SK-N-SH (cell line): ENCODE data around the gene DGUOK. TPM values are rescaled to one million over a fixed set of nuclear protein-coding genes. Genes with fewer than 3 reads are reported as not detected.

Source experiments
- CTCF ChIA-PET: fragments of 300-600, 350-600 bp; formaldehyde crosslinking; extraction: SDS; loops from one replicate; lab custom pipeline; 2021; lab: Yijun Ruan, JAX
- POLR2A ChIA-PET: fragments of 350-600 bp; sonication (Branson Sonifier 250); formaldehyde crosslinking; extraction: SDS; loops from one replicate; lab custom pipeline; 2020; ENCODE audit warnings: antibody characterized with exemption, inconsistent platforms; lab: Yijun Ruan, JAX
- DNase-seq: peaks from one replicate; pipeline ENCODE4 v3.0.0; 2012
- H2AFZ ChIP-seq: fragments of 200-600 bp; sonication (generic); 2 replicates; pipeline ENCODE4 v1.8.1; 2016; ENCODE audit warnings: antibody characterized with exemption, mild to moderate bottlenecking, low read depth
- H3F3A ChIP-seq: fragments of 200-600 bp; sonication (generic); replicated peaks from 2 replicates; pipeline ENCODE3; 2016; ENCODE audit warnings: antibody characterized with exemption, mild to moderate bottlenecking; ENCODE audit not compliant: insufficient read depth
- H3K27ac ChIP-seq, 2 experiments: fragments of 200-500 bp in 1 of 2; fragments of 200-600 bp in 1 of 2; sonication (Bioruptor generic) in 1 of 2; sonication (generic), shearing (Covaris generic) in 1 of 2; 2 replicates each; pipeline versions ENCODE4 v1.5.1 to v1.6.1; 2014 to 2016; ENCODE audit warnings: low read depth in 2 of 2, inconsistent platforms in 1 of 2, low read length in 1 of 2, mild to moderate bottlenecking in 1 of 2, mixed read lengths in 1 of 2
- H3K27me3 ChIP-seq: fragments of 200-600 bp; sonication (generic), shearing (Covaris generic); 2 replicates; pipeline ENCODE4 v1.6.1; 2016; ENCODE audit warnings: mixed run types; ENCODE audit not compliant: insufficient read depth
- H3K36me3 ChIP-seq, 2 experiments: fragments of 200-500 bp in 1 of 2; fragments of 200-600 bp in 1 of 2; sonication (Bioruptor generic) in 1 of 2; sonication (generic) in 1 of 2; replicated peaks in 1 of 2; 2 replicates each; pipeline versions ENCODE3 to v1.5.1; 2014 to 2016; ENCODE audit warnings: low read length in 1 of 2, mild to moderate bottlenecking in 1 of 2; ENCODE audit not compliant: insufficient read depth in 2 of 2, control insufficient read depth in 1 of 2
- H3K4me1 ChIP-seq, 2 experiments: fragments of 200-500 bp in 1 of 2; fragments of 200-600 bp in 1 of 2; sonication (Bioruptor generic) in 1 of 2; sonication (generic), shearing (Covaris generic) in 1 of 2; 2 replicates each; pipeline versions ENCODE4 v1.5.1 to v1.6.1; 2014 to 2016; ENCODE audit warnings: low read depth in 1 of 2, low read length in 1 of 2, mixed run types in 1 of 2; ENCODE audit not compliant: insufficient read depth in 2 of 2, control insufficient read depth in 1 of 2
- H3K4me2 ChIP-seq: fragments of 200-600 bp; sonication (generic), shearing (Covaris generic); 2 replicates; pipeline ENCODE4 v1.6.1; 2017; ENCODE audit warnings: mixed run types
- H3K4me3 ChIP-seq, 2 experiments: fragments of 200-500 bp in 1 of 2; fragments of 200-600 bp in 1 of 2; sonication (Bioruptor generic) in 1 of 2; sonication (generic), shearing (Covaris generic) in 1 of 2; 2 replicates each; pipeline versions ENCODE4 v1.5.1 to v1.8.1; 2014 to 2016; ENCODE audit warnings: low read depth in 2 of 2, inconsistent platforms in 1 of 2, low read length in 1 of 2, mild to moderate bottlenecking in 1 of 2, mixed read lengths in 1 of 2, moderate library complexity in 1 of 2
- H3K79me2 ChIP-seq: fragments of 200-600 bp; sonication (generic); 2 replicates; pipeline ENCODE4 v1.8.1; 2017; ENCODE audit warnings: mild to moderate bottlenecking; ENCODE audit not compliant: insufficient read depth
- H3K9ac ChIP-seq: fragments of 200-600 bp; sonication (generic); 2 replicates; pipeline ENCODE4 v1.6.1; 2017; ENCODE audit warnings: mixed run types
- H3K9me2 ChIP-seq: fragments of 200-600 bp; sonication (generic); 2 replicates; pipeline ENCODE4 v1.6.1; 2017; ENCODE audit warnings: mixed run types
- H3K9me3 ChIP-seq: fragments of 200-600 bp; sonication (generic); 2 replicates; pipeline ENCODE4 v1.6.1; 2017; ENCODE audit warnings: mixed run types, mild to moderate bottlenecking, moderate library complexity
- H4K20me1 ChIP-seq: fragments of 200-600 bp; sonication (generic); 2 replicates; pipeline ENCODE4 v1.6.1; 2017; ENCODE audit warnings: mild to moderate bottlenecking, mixed run types; ENCODE audit not compliant: insufficient read depth
- EP300 ChIP-seq, 2 experiments: IDR thresholded peaks; 2 replicates each; pipeline versions ENCODE4 v1.4.0 to v1.6.1; 2012; ENCODE audit warnings: borderline replicate concordance in 1 of 2, low read depth in 1 of 2, low read length in 1 of 2
- EZH2phosphoT487 ChIP-seq: fragments of 200-600 bp; sonication (generic); IDR thresholded peaks from 2 replicates; pipeline ENCODE4 v1.6.1; 2017; ENCODE audit warnings: low read depth, mixed run types, mild to moderate bottlenecking, antibody characterized with exemption, moderate library complexity, borderline replicate concordance
- FOSL2 ChIP-seq: IDR thresholded peaks from 2 replicates; pipeline ENCODE4 v1.4.0; 2012; ENCODE audit warnings: low read depth, mild to moderate bottlenecking, moderate library complexity, borderline replicate concordance
- FOXM1 ChIP-seq: IDR thresholded peaks from 2 replicates; pipeline ENCODE4 v1.4.0; 2012; ENCODE audit warnings: low read depth, mild to moderate bottlenecking
- GATA2 ChIP-seq: sonication (generic); formaldehyde crosslinking; IDR thresholded peaks from 2 replicates; pipeline ENCODE4 v1.5.0; 2020; ENCODE audit warnings: mild to moderate bottlenecking, missing genetic modification reagents
- IRF3 ChIP-seq: fragments of 150-350 bp; IDR thresholded peaks from 2 replicates; pipeline ENCODE4 v1.6.1; 2016; ENCODE audit warnings: mild to moderate bottlenecking, low read depth, low read length
- MEF2A ChIP-seq: IDR thresholded peaks from 2 replicates; pipeline ENCODE4 v1.4.0; 2012; ENCODE audit warnings: low read depth, borderline replicate concordance
- MXI1 ChIP-seq: IDR thresholded peaks from 2 replicates; pipeline ENCODE4 v1.6.1; 2012; ENCODE audit warnings: mild to moderate bottlenecking, low read depth, low read length, improper control_type of control experiment
- NFIC ChIP-seq: IDR thresholded peaks from 2 replicates; pipeline ENCODE4 v1.4.0; 2012; ENCODE audit warnings: borderline replicate concordance
- NRF1 ChIP-seq: IDR thresholded peaks from 2 replicates; pipeline ENCODE4 v1.6.1; 2012; ENCODE audit warnings: low read depth, mild to moderate bottlenecking, low read length
- POLR2AphosphoS5 ChIP-seq: IDR thresholded peaks from 2 replicates; pipeline ENCODE4 v1.6.1; 2012; ENCODE audit warnings: low read depth, low read length
- RAD21 ChIP-seq: IDR thresholded peaks from 2 replicates; pipeline ENCODE4 v1.6.1; 2012; ENCODE audit warnings: mild to moderate bottlenecking, low read length
- RCOR1 ChIP-seq: fragments of 150-350 bp; IDR thresholded peaks from 2 replicates; pipeline ENCODE4 v1.6.1; 2017; ENCODE audit warnings: antibody characterized with exemption, low read length
- RXRA ChIP-seq: IDR thresholded peaks from 2 replicates; pipeline ENCODE4 v1.4.0; 2012; ENCODE audit warnings: low read depth, mild to moderate bottlenecking, borderline replicate concordance
- SMC3 ChIP-seq: IDR thresholded peaks from 2 replicates; pipeline ENCODE4 v1.6.1; 2012; ENCODE audit warnings: low read depth, low read length, improper control_type of control experiment
- TAF1 ChIP-seq: IDR thresholded peaks from 2 replicates; pipeline ENCODE4 v1.6.1; 2012; ENCODE audit warnings: low read depth, mild to moderate bottlenecking, low read length, moderate library complexity, borderline replicate concordance
- ZBTB33 ChIP-seq: IDR thresholded peaks from 2 replicates; pipeline ENCODE4 v1.4.0; 2012; ENCODE audit warnings: low read depth, borderline replicate concordance
- WGBS: methylation state at CpG from one replicate; pipeline ENCODE4 v1.1.6; 2017; ENCODE audit warnings: low lambda C conversion rate; 5-methylcytosine and 5-hydroxymethylcytosine counted together
- polyA plus RNA-seq, 3 experiments: library from polyadenylated mRNA; depleted of rRNA; stranded (reverse); fragments of >200 nt; gene quantifications; 2 replicates each; pipeline ENCODE4 v1.2.3, GENCODE V29; 2012
- TF ChIP-seq, protein P1 (sequence below): IDR thresholded peaks from 2 replicates; pipeline ENCODE4 v1.6.1; 2012; ENCODE audit warnings: mild to moderate bottlenecking, low read depth, low read length, moderate library complexity
- TF ChIP-seq, protein P2 (sequence below): IDR thresholded peaks from 2 replicates; pipeline ENCODE4; 2012

DGUOK gene
- polyA plus RNA-seq, 1 of the 3 experiments (the other 2 are of a cell fraction), result 122 TPM

DNA sequence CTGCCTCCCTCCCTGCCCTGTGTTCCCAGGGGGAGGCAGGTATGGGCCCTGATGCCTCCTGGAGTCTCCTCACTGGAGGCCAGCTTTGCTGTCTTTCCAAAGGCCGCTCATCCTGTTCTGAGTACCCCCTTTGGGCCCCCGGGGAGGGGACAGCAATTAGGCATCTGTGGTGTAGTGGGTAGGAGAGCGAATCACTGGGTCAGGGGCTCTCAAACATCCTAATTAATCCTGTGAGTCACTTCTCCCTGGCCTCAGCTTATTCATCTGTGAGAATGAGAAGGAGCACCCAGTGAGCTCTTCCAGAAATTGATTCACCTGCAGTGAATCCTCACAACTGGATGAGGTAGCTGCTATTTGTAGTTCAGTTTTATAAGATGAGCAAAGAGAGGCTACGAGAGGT, 74.4 kb downstream of the DGUOK start:
- no peak overlapping the region for H3K4me2 ChIP-seq
- peaks cover 44% of the 10 kb centered on the region for H4K20me1 ChIP-seq

More for the DNA sequence above, 74.4 kb downstream of the DGUOK start:
- H3K9ac ChIP-seq, result no peak overlapping the region
- no peak overlapping the region for H3K27ac ChIP-seq
- no peak overlapping the region for H3K4me3 ChIP-seq
- DNase-seq, result no peak
- no peak overlapping the region for H2AFZ ChIP-seq
- peaks cover 21 to 38% of the 10 kb centered on the region in 2 experiments; a peak in 2 of 4 replicates for H3K4me1 ChIP-seq
- peaks cover 0 to 8% of the 10 kb centered on the region in 2 experiments for H3K36me3 ChIP-seq
- H3F3A ChIP-seq, result no peaks in the 10 kb centered on the region
- POLR2A ChIA-PET, result interaction anchor here (1.1 to 1.9 kb wide), 3 partner anchors 13 to 178 kb away, joined by 3 to 11 read pairs (median 5); partner anchors contain the start of gene MOB1A
- H3K79me2 ChIP-seq, result peaks cover 5% of the 10 kb centered on the region; the same call in 1 of the 2 replicates
- H3K9me3 ChIP-seq, result no peaks in the 10 kb centered on the region
- TF ChIP-seq RAD21 (no peak), NFIC (no peak), NRF1 (no peak), RXRA (no peak), FOSL2 (no peak), TAF1 (no peak), RCOR1 (no peak), FOXM1 (no peak), EP300 (IDR thresholded peaks at IDR 0.05; ENCODE audit: borderline replicate concordance in 1 of 2, low read depth in 1 of 2, low read length in 1 of 2) (no peak), EZH2phosphoT487 (no peak), MEF2A (no peak), MXI1 (no peak), POLR2AphosphoS5 (no peak), GATA2 (CRISPR knock-in tag) (no peak), ZBTB33 (no peak), IRF3 (no peak), SMC3 (no peak)
- TF ChIP-seq, protein P1, sequence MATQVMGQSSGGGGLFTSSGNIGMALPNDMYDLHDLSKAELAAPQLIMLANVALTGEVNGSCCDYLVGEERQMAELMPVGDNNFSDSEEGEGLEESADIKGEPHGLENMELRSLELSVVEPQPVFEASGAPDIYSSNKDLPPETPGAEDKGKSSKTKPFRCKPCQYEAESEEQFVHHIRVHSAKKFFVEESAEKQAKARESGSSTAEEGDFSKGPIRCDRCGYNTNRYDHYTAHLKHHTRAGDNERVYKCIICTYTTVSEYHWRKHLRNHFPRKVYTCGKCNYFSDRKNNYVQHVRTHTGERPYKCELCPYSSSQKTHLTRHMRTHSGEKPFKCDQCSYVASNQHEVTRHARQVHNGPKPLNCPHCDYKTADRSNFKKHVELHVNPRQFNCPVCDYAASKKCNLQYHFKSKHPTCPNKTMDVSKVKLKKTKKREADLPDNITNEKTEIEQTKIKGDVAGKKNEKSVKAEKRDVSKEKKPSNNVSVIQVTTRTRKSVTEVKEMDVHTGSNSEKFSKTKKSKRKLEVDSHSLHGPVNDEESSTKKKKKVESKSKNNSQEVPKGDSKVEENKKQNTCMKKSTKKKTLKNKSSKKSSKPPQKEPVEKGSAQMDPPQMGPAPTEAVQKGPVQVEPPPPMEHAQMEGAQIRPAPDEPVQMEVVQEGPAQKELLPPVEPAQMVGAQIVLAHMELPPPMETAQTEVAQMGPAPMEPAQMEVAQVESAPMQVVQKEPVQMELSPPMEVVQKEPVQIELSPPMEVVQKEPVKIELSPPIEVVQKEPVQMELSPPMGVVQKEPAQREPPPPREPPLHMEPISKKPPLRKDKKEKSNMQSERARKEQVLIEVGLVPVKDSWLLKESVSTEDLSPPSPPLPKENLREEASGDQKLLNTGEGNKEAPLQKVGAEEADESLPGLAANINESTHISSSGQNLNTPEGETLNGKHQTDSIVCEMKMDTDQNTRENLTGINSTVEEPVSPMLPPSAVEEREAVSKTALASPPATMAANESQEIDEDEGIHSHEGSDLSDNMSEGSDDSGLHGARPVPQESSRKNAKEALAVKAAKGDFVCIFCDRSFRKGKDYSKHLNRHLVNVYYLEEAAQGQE, result no peak
- TF ChIP-seq, protein P2, sequence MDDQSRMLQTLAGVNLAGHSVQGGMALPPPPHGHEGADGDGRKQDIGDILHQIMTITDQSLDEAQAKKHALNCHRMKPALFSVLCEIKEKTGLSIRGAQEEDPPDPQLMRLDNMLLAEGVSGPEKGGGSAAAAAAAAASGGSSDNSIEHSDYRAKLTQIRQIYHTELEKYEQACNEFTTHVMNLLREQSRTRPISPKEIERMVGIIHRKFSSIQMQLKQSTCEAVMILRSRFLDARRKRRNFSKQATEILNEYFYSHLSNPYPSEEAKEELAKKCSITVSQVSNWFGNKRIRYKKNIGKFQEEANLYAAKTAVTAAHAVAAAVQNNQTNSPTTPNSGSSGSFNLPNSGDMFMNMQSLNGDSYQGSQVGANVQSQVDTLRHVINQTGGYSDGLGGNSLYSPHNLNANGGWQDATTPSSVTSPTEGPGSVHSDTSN, result no peak
- H3K9me2 ChIP-seq, result no peaks in the 10 kb centered on the region
- WGBS, result 80% methylated on average over 4 of the region's 4 CpGs
- H3K27me3 ChIP-seq, result no peaks in the 10 kb centered on the region
- CTCF ChIA-PET, result interaction anchor here (0.9 to 1.7 kb wide), 3 partner anchors 10 to 147 kb away, joined by 3 to 5 read pairs (median 4); partner anchors contain the start of gene BOLA3
